H1 (cell line): Measurements from ENCODE around the gene UFC1. TPM values are rescaled to one million over a fixed set of nuclear protein-coding genes. Genes with fewer than 3 reads are reported as not detected.

Source experiments
- CTCF ChIA-PET: fragments of 300-600 bp; sonication (Branson Sonifier 250); formaldehyde crosslinking; loops from one replicate; lab custom pipeline; 2021; ENCODE audit not compliant: partially characterized antibody; lab: Charles Lee
- POLR2A ChIA-PET: fragments of 300-600 bp; sonication (Branson Sonifier 250); formaldehyde crosslinking; loops from one replicate; lab custom pipeline; 2021; ENCODE audit warnings: inconsistent platforms; ENCODE audit not compliant: partially characterized antibody; lab: Charles Lee
- DNase-seq, 2 experiments: peaks; one replicate each; pipeline versions ENCODE4 v3.0.0 to v3.0.0-alpha.2; 2010 to 2022; ENCODE audit warnings: low spot score in 2 of 2, low read depth in 1 of 2, mixed read lengths in 1 of 2
- FAIRE-seq: peaks from 2 replicates; lab custom pipeline; 2011; peaks lifted over from hg19 to GRCh38; lab: Jason Lieb, UNC
- H2AFZ ChIP-seq: 2 replicates; pipeline ENCODE4 v1.8.1; 2012; ENCODE audit warnings: low read length, inconsistent platforms
- H2AK5ac ChIP-seq: 2 replicates; pipeline ENCODE4 v1.6.1; 2013; ENCODE audit warnings: low read depth, low read length
- H2BK120ac ChIP-seq: replicated peaks from 2 replicates; pipeline ENCODE3; 2013; ENCODE audit warnings: low read depth, low read length, inconsistent platforms
- H2BK12ac ChIP-seq: 2 replicates; pipeline ENCODE4 v1.6.1; 2013; ENCODE audit warnings: low read depth, low read length
- H2BK15ac ChIP-seq: 2 replicates; pipeline ENCODE4 v1.6.1; 2013; ENCODE audit warnings: low read length
- H2BK20ac ChIP-seq: 2 replicates; pipeline ENCODE4 v1.6.1; 2013; ENCODE audit warnings: low read length
- H2BK5ac ChIP-seq: 2 replicates; pipeline ENCODE4 v1.6.1; 2013; ENCODE audit warnings: low read depth, low read length
- H3K14ac ChIP-seq: 2 replicates; pipeline ENCODE4 v1.6.1; 2013; ENCODE audit warnings: inconsistent platforms; ENCODE audit not compliant: insufficient read length
- H3K18ac ChIP-seq: 2 replicates; pipeline ENCODE4 v1.6.1; 2013; ENCODE audit warnings: low read length; ENCODE audit errors: extremely low read depth
- H3K23ac ChIP-seq: 2 replicates; pipeline ENCODE4 v1.6.1; 2013; ENCODE audit warnings: inconsistent platforms; ENCODE audit not compliant: insufficient read length
- H3K23me2 ChIP-seq: 2 replicates; pipeline ENCODE4 v1.6.1; 2013; ENCODE audit warnings: low read depth, low read length
- H3K27ac ChIP-seq: 2 replicates; pipeline ENCODE4 v1.6.1; 2011; ENCODE audit warnings: low read depth, low read length, inconsistent platforms
- H3K27me3 ChIP-seq, 4 experiments: replicated peaks in 1 of 4; 1 replicate in 1 of 4; 2 replicates in 3 of 4; pipeline versions ENCODE4 v1.6.1 to v1.8.1; 2011 to 2013; ENCODE audit warnings: low read length in 3 of 4, mild to moderate bottlenecking in 3 of 4, inconsistent platforms in 2 of 4, mixed read lengths in 2 of 4, moderate library complexity in 1 of 4; ENCODE audit not compliant: control insufficient read depth in 3 of 4, insufficient read depth in 3 of 4; ENCODE audit errors: extremely low read depth in 1 of 4
- H3K36me3 ChIP-seq, 4 experiments: 2 replicates each; pipeline versions ENCODE4 v1.6.1 to v1.8.1; 2011 to 2013; ENCODE audit warnings: mild to moderate bottlenecking in 4 of 4, low read length in 3 of 4, moderate library complexity in 2 of 4, control low read depth in 1 of 4, inconsistent platforms in 1 of 4; ENCODE audit not compliant: insufficient read depth in 4 of 4, control insufficient read depth in 2 of 4
- H3K4ac ChIP-seq: replicated peaks from 2 replicates; pipeline ENCODE3; 2013; ENCODE audit warnings: low read length, low read depth, mixed read lengths, inconsistent platforms; ENCODE audit not compliant: insufficient read length
- H3K4me1 ChIP-seq, 4 experiments: replicated peaks in 1 of 4; 1 replicate in 1 of 4; 2 replicates in 3 of 4; pipeline versions ENCODE4 v1.6.1 to v1.8.1; 2011 to 2013; ENCODE audit warnings: low read length in 3 of 4, inconsistent platforms in 2 of 4, mixed read lengths in 1 of 4; ENCODE audit not compliant: insufficient read depth in 4 of 4, control insufficient read depth in 3 of 4
- H3K4me2 ChIP-seq, 2 experiments: 2 replicates each; pipeline versions ENCODE4 v1.6.1 to v1.8.1; 2011 to 2013; ENCODE audit warnings: low read depth in 2 of 2, low read length in 2 of 2, control low read depth in 1 of 2, inconsistent platforms in 1 of 2, mild to moderate bottlenecking in 1 of 2; ENCODE audit not compliant: insufficient read depth in 1 of 2
- H3K4me3 ChIP-seq, 4 experiments: fragments of 200-600, 300-600 bp in 1 of 4; sonication (generic), shearing (Covaris generic), sonication (Bioruptor Twin) in 1 of 4; 2 replicates each; pipeline versions ENCODE4 v1.5.1 to v1.8.1; 2011 to 2016; ENCODE audit warnings: low read length in 4 of 4, low read depth in 3 of 4, control low read depth in 2 of 4, inconsistent platforms in 2 of 4, mild to moderate bottlenecking in 2 of 4, mixed read lengths in 1 of 4, moderate library complexity in 1 of 4; ENCODE audit not compliant: insufficient read depth in 2 of 4; ENCODE audit errors: extremely low read depth in 1 of 4
- H3K56ac ChIP-seq: replicated peaks from 2 replicates; pipeline ENCODE3; 2013; ENCODE audit warnings: low read depth, mild to moderate bottlenecking, mixed read lengths, low read length, inconsistent platforms; ENCODE audit not compliant: insufficient read length
- H3K79me1 ChIP-seq: 2 replicates; pipeline ENCODE4 v1.6.1; 2013; ENCODE audit warnings: low read depth, low read length, control low read depth
- H3K79me2 ChIP-seq, 2 experiments: 2 replicates each; pipeline versions ENCODE4 v1.6.1 to v1.8.1; 2012 to 2013; ENCODE audit warnings: low read length in 2 of 2, mild to moderate bottlenecking in 2 of 2, inconsistent platforms in 1 of 2; ENCODE audit not compliant: insufficient read depth in 2 of 2, control insufficient read depth in 1 of 2
- H3K9ac ChIP-seq, 4 experiments: replicated peaks in 1 of 4; 1 replicate in 1 of 4; 2 replicates in 3 of 4; pipeline versions ENCODE4 v1.6.1 to v1.8.1; 2011 to 2013; ENCODE audit warnings: low read depth in 3 of 4, low read length in 3 of 4, control low read depth in 2 of 4, mild to moderate bottlenecking in 2 of 4, moderate library complexity in 2 of 4, inconsistent platforms in 1 of 4; ENCODE audit errors: extremely low read depth in 1 of 4
- H3K9me3 ChIP-seq, 2 experiments: 2 replicates each; pipeline versions ENCODE4 v1.6.1 to v1.8.1; 2012 to 2013; ENCODE audit warnings: mild to moderate bottlenecking in 2 of 2, moderate library complexity in 2 of 2, control low read depth in 1 of 2, inconsistent platforms in 1 of 2, low read depth in 1 of 2, low read length in 1 of 2, mixed read lengths in 1 of 2; ENCODE audit not compliant: insufficient read depth in 2 of 2
- H4K20me1 ChIP-seq, 2 experiments: replicated peaks in 1 of 2; 2 replicates each; pipeline versions ENCODE3 to v1.8.1; 2011 to 2013; ENCODE audit warnings: inconsistent platforms in 2 of 2, low read length in 2 of 2, mild to moderate bottlenecking in 1 of 2; ENCODE audit not compliant: insufficient read depth in 2 of 2, control insufficient read depth in 1 of 2
- H4K5ac ChIP-seq: 2 replicates; pipeline ENCODE4 v1.6.1; 2013; ENCODE audit warnings: low read length, low read depth, mixed read lengths, inconsistent platforms; ENCODE audit not compliant: insufficient read length
- H4K8ac ChIP-seq: 2 replicates; pipeline ENCODE4 v1.8.0; 2013; ENCODE audit warnings: mild to moderate bottlenecking, moderate library complexity, low read length, inconsistent platforms; ENCODE audit not compliant: insufficient read depth; ENCODE audit errors: extremely low read depth
- H4K91ac ChIP-seq: replicated peaks from 2 replicates; pipeline ENCODE3; 2013; ENCODE audit warnings: low read length, mixed read lengths, inconsistent platforms; ENCODE audit not compliant: insufficient read length
- ATF2 ChIP-seq: IDR thresholded peaks from 2 replicates; pipeline ENCODE4 v1.6.1; 2012; ENCODE audit warnings: low read length, inconsistent platforms
- CTBP2 ChIP-seq: IDR thresholded peaks from 2 replicates; pipeline ENCODE4 v1.7.0; 2011; ENCODE audit warnings: borderline replicate concordance, mild to moderate bottlenecking, moderate library complexity, mixed read lengths, low read length; ENCODE audit not compliant: insufficient read depth, insufficient read length
- EP300 ChIP-seq, 2 experiments: IDR thresholded peaks; 1 replicate in 1 of 2; 2 replicates in 1 of 2; pipeline ENCODE4 v1.6.1; 2011 to 2012; ENCODE audit warnings: low read depth in 2 of 2, low read length in 2 of 2, mild to moderate bottlenecking in 2 of 2, borderline replicate concordance in 1 of 2, inconsistent platforms in 1 of 2, moderate library complexity in 1 of 2
- KDM5A ChIP-seq: fragments of 200-600 bp; IDR thresholded peaks from 2 replicates; pipeline ENCODE4 v1.7.1; 2012; ENCODE audit warnings: mild to moderate bottlenecking, low read length, inconsistent platforms, mixed read lengths
- POLR2A ChIP-seq, 2 experiments: IDR thresholded peaks; 1 replicate in 1 of 2; 2 replicates in 1 of 2; pipeline ENCODE4 v1.6.1; 2011; ENCODE audit warnings: low read depth in 2 of 2, low read length in 2 of 2, mild to moderate bottlenecking in 2 of 2; ENCODE audit errors: control extremely low read depth in 1 of 2
- SAP30 ChIP-seq: fragments of 300-600 bp; sonication (generic); IDR thresholded peaks from 2 replicates; pipeline ENCODE4 v1.7.1; 2012; ENCODE audit warnings: low read length, moderate library complexity, mild to moderate bottlenecking, inconsistent platforms; ENCODE audit not compliant: insufficient read depth, insufficient replicate concordance
- whole genome bisulfite sequencing, 2 experiments: shearing (Covaris generic) in 1 of 2; methylation state at CpG; one replicate each; pipeline versions ENCODE4 v1.1.6 to v1.1.7; 2013 to 2015; ENCODE audit warnings: low lambda C conversion rate in 2 of 2, mixed read lengths in 2 of 2, inconsistent platforms in 1 of 2, low coverage in 1 of 2, missing lambda C conversion rate in 1 of 2; ENCODE audit not compliant: insufficient replicate concordance in 2 of 2, insufficient coverage in 1 of 2, insufficient read length in 1 of 2; ENCODE audit errors: extremely low coverage in 1 of 2, missing lambda C conversion rate in 1 of 2; 5-methylcytosine and 5-hydroxymethylcytosine counted together
- polyA plus RNA-seq, 7 experiments: library from polyadenylated mRNA; depleted of rRNA in 3 of 7; stranded (reverse) in 5 of 7; unstranded in 2 of 7; fragments of >200 nt in 5 of 7; fragments of 200-250 nt in 2 of 7; gene quantifications; 1 replicate in 5 of 7; 2 replicates in 1 of 7; 4 replicates in 1 of 7; pipeline versions ENCODE4 v1.2.1 to v1.2.3, GENCODE V29; 2011 to 2013; ENCODE audit warnings: missing spikeins in 2 of 7, mixed read lengths in 2 of 7
- total RNA-seq: library from RNA; stranded (reverse); fragmentation: NEBNext Ultra II Directional; extraction: Animal tissue kit (Norgen Biotek cat#: 25700); gene quantifications from 2 replicates; pipeline ENCODE4 v1.2.1, GENCODE V29; 2021

UFC1 gene
- total and polyA plus RNA-seq, 2 of the 8 experiments (the other 6 are each of a cell fraction or from before 2014, with no cell fraction given) = 67.8 to 102 TPM

- Histone ChIP-seq H3K18ac (no peak overlapping the region), H4K8ac (no peak overlapping the region), H4K20me1 (no peaks in the 10 kb centered on the region), H3K4me1 (peaks cover 10 to 36% (median 32%) of the 10 kb centered on the region in 4 experiments), H3K79me1 (peaks cover 6% of the 10 kb centered on the region; the same call in 1 of the 2 replicates), H2BK15ac (no peak overlapping the region), H3K23me2 (peaks cover 11% of the 10 kb centered on the region; the same call in 1 of the 2 replicates), H3K36me3 (peaks cover 4 to 14% (median 10%) of the 10 kb centered on the region in 4 experiments; a peak in 5 of 8 replicates), H4K5ac (no peak overlapping the region), H2BK120ac (no peak overlapping the region), H2BK20ac (no peak overlapping the region), H3K4me2 (no peak overlapping the region), H3K4ac (no peak overlapping the region), H3K27ac (no peak overlapping the region)
- no peak for FAIRE-seq
- 90% methylated on average over 4 of the region's 4 CpGs; no CpG with 5 or more reads in 1 of the 2 experiments for WGBS, 2 experiments
- CTCF ChIA-PET = interaction anchor here (0.8 to 4.8 kb wide), 6 partner anchors 10 to 186 kb away, joined by 3 to 42 read pairs (median 6); no protein-coding TSS in a partner anchor
- no peak for TF ChIP-seq ATF2
- no peak for TF ChIP-seq SAP30
- no peak for TF ChIP-seq CTBP2
- no peak for TF ChIP-seq KDM5A
- no peak for TF ChIP-seq POLR2A (IDR thresholded peaks at IDR 0.05; ENCODE audit: control extremely low read depth in 1 of 2, low read depth in 2 of 2, low read length in 2 of 2)
- no peak for TF ChIP-seq EP300 (IDR thresholded peaks at IDR 0.05; ENCODE audit: borderline replicate concordance in 1 of 2, low read depth in 2 of 2, low read length in 2 of 2)
- TF ChIP-seq, all 59 proteins: peak for 0
- no peak overlapping the region for H3K14ac ChIP-seq
- H2BK5ac ChIP-seq = no peak overlapping the region
- H3K27me3 ChIP-seq = no peaks in the 10 kb centered on the region; a peak in 1 of 7 replicates
- H2AFZ ChIP-seq = no peak overlapping the region
- POLR2A ChIA-PET = no interaction called here
- no peak overlapping the region for H3K56ac ChIP-seq
- no peak overlapping the region for H3K23ac ChIP-seq
- no peak overlapping the region for H3K4me3 ChIP-seq
- no peak overlapping the region for H4K91ac ChIP-seq
- peaks cover 0 to 5% of the 10 kb centered on the region in 2 experiments; a peak in 1 of 4 replicates for H3K79me2 ChIP-seq
- no peak overlapping the region for H2AK5ac ChIP-seq
- DNase-seq = no peak
- H3K9me3 ChIP-seq = no peaks in the 10 kb centered on the region
- no peak overlapping the region for H2BK12ac ChIP-seq
- H3K9ac ChIP-seq = no peak overlapping the region
These were observed 41.4 kb downstream of the UFC1 start for GRCh38 chr1:161195171-161195570.
